ENCODE results near the gene ZNF24.
A peak's percentile ranks its signal among the peaks of the same experiment; 100 is the strongest.

The ZNF24 gene

GRCh38 chr18:35376393-35376741, 32.1 kb upstream of the ZNF24 start:
- TF ChIP-seq CTCF (conservative IDR thresholded peaks at IDR 0.05; ENCODE audit: low read length), result no peak
- no peak for DNase-seq (ENCODE audit: low read depth)
- H3K4me3 ChIP-seq (ENCODE audit: low read length), result peak overlapping the region; percentile 70

GRCh38 chr18:35374708-35375107, 30.5 kb upstream of the ZNF24 start:
- no peak for DNase-seq (ENCODE audit: low read depth)
- no peak for TF ChIP-seq CTCF (conservative IDR thresholded peaks at IDR 0.05; ENCODE audit: low read length)
- no peak overlapping the region for H3K4me3 ChIP-seq (ENCODE audit: low read length)

- no peak overlapping the region for H3K4me3 ChIP-seq (ENCODE audit: low read length)
- peak; percentile 83 for DNase-seq (ENCODE audit: low read depth)
- TF ChIP-seq CTCF (conservative IDR thresholded peaks at IDR 0.05; ENCODE audit: low read length), result no peak
These were observed 27.4 kb upstream of the ZNF24 start for GRCh38 chr18:35371412-35372195.

GRCh38 chr18:35369126-35369525, 24.9 kb upstream of the ZNF24 start:
- no peak overlapping the region for H3K4me3 ChIP-seq (ENCODE audit: low read length)
- no peak for TF ChIP-seq CTCF (conservative IDR thresholded peaks at IDR 0.05; ENCODE audit: low read length)
- DNase-seq (ENCODE audit: low read depth), result no peak

GRCh38 chr18:35368595-35368994, 24.4 kb upstream of the ZNF24 start:
- DNase-seq (ENCODE audit: low read depth), result no peak
- no peak overlapping the region for H3K4me3 ChIP-seq (ENCODE audit: low read length)
- no peak for TF ChIP-seq CTCF (conservative IDR thresholded peaks at IDR 0.05; ENCODE audit: low read length)

GRCh38 chr18:35362531-35362930, 18.3 kb upstream of the ZNF24 start:
- no peak for TF ChIP-seq CTCF (conservative IDR thresholded peaks at IDR 0.05; ENCODE audit: low read length)
- DNase-seq (ENCODE audit: low read depth), result no peak
- H3K4me3 ChIP-seq (ENCODE audit: low read length), result no peak overlapping the region

GRCh38 chr18:35361570-35362321, 17.5 kb upstream of the ZNF24 start:
- TF ChIP-seq CTCF (conservative IDR thresholded peaks at IDR 0.05; ENCODE audit: low read length), result no peak
- H3K4me3 ChIP-seq (ENCODE audit: low read length), result no peak overlapping the region
- DNase-seq (ENCODE audit: low read depth), result no peak

Data from AG10803 (cell line).